Smooth muscle cell of trachea (primary cell): ENCODE measurements around the gene MRPL45. TPM values are rescaled to one million over a fixed set of nuclear protein-coding genes. Genes with fewer than 3 reads are reported as not detected.

Experiments
- total RNA-seq: library from RNA; depleted of rRNA; stranded (reverse); fragments of >200 nt; gene quantifications from 2 replicates; pipeline ENCODE4 v1.2.1, GENCODE V29; 2014

MRPL45 gene
- 33.9 and 38.4 TPM in 2 replicates for total RNA-seq

GRCh38 chr17:38296834-38297517, at the start of gene MRPL45:
MRPL45 (plus strand) TSS chr17:38297168; CDS start chr17:38297184, 16 bp downstream.

GRCh38 chr17:38343608-38344419, 46.8 kb downstream of the MRPL45 start, which contains the start of gene GPR179:
GPR179 (minus strand) TSS chr17:38343956; CDS start chr17:38343789, 167 bp downstream.

DNA sequence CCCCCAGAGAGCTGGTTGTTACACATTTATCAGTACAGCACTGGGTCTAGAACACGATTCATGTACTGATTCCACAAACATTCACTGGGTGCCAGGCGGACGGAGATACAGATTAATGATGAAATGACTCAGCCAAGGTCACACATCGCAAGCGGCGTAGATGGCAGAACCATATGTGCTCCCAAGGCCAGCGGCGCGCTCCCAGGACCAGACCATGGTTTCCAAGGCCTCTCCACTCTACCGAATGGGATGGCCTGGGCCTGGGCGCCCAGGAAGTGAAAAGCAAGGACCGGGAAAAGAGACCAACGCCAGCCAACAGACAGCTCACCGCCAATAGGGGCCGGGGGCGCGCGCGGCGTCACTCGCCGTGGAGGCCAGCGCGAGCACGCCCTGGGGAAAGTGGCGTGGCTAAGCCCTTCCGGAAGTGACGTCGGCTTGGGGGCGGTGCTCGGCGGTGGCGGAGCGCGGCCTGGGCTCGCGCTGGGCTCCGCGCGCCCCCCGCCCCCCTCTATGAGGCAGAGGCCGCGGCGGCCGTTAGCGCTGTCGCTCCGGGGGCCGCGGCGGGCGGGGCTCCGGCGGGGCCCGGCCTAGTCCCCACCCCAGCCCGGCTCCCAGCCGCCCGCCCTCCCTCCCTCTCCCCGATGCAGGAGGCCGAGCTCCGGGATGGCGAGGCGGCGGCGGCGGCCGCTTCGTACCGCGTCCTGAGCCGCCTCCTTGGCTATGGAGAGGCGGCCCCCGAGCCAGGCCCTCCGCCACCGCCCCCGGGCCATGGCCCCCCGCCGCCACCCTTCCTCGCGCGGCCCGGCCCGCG, 54.6 kb downstream of the MRPL45 start, which contains the start of gene SOCS7:
SOCS7 (plus strand) TSS at position 433 of the 811 bp plus-strand sequence; CDS start at position 642, 209 bp downstream.

Other genes starting within 250 kb of the MRPL45 start
- gene TBC1D3C, start 228.5 kb upstream of the MRPL45 start, total RNA-seq, result not detected in 2 replicates
- gene TBC1D3E, start 169.2 kb upstream of the MRPL45 start, total RNA-seq, result not detected in 2 replicates
- gene TBC1D3, start 104.6 kb upstream of the MRPL45 start, total RNA-seq, result not detected in 2 replicates
- under 0.01 and 0.17 TPM in 2 replicates for gene GPR179, start 46.8 kb downstream of the MRPL45 start, total RNA-seq
- gene SOCS7, start 54.7 kb downstream of the MRPL45 start, total RNA-seq, result 9.9 and 11.9 TPM in 2 replicates
- gene ARHGAP23, start 131.3 kb downstream of the MRPL45 start, total RNA-seq, result 46.0 and 67.8 TPM in 2 replicates